ENCODE results near the gene NKD1.

GRCh38 chr16:50516890-50517289 lies 31.3 kb upstream of the NKD1 start:
- TF ChIP-seq POLR2A (IDR thresholded peaks at IDR 0.05) = no peak
- no peak for TF ChIP-seq CTCF (IDR thresholded peaks at IDR 0.05)
